ENCODE measurements around the gene FREY1.
A peak's percentile ranks its signal among the peaks of the same experiment; 100 is the strongest.
"Not testable (repeated sequence)": the region's sequence is repeated elsewhere in the genome, so short reads cannot be mapped to it uniquely, and the experiment has no call there.

FREY1 gene

DNA sequence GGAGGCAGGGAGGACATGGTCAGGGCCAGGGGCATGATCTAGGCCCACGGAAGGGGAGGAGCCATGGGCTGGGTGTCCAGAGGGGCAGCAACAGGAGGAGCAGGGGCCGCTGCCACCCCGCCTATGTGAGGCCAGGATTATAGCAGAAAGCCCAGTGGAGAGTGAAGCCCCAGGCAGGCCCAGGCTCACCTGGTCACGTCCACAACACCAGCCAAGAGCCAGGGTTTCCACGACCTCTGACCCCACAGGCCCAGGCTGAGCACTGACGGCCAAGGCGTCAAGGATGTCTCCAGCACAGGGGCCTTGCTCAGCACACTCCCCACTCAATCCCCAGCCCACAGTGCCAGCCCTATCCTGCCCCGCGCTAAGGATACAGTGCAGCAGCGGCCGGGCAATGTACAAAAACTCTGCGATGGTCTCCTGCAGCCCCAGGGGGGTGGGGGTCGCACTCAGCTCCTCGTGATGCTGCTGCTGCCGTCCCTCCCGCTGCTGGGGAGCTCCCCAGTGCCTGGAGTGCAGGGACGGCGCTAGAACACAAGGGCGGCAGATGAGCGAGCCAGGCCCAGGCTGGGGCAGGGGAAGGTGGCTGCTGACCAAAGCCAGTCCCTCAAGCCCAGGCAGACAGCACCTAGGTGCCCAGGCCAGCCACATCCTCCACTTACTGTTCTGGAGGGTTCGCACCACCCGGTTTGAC lies 7.0 kb upstream of the FREY1 start:
- DNase-seq: no peak

DNA sequence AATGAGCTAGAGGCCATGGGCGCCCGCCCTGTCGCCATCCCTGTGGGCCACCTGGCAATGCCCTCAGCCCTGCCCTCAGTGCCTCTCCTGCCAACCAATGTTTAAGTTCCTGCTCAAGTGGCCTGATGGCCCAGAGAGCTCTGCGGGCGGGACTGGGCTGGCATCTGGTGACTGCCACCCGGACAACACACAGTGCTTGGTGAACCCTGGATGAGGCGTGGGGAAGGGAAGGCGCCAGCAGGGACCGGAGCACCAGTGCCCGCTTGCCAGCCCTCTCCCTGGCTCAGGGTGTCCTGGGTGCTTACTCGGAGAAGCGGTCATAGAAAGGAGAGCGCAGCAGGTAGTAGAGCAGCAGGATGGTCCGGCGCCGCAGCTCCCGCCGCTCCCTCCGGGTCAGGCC lies 6.4 kb upstream of the FREY1 start:
- no peak for DNase-seq

DNA sequence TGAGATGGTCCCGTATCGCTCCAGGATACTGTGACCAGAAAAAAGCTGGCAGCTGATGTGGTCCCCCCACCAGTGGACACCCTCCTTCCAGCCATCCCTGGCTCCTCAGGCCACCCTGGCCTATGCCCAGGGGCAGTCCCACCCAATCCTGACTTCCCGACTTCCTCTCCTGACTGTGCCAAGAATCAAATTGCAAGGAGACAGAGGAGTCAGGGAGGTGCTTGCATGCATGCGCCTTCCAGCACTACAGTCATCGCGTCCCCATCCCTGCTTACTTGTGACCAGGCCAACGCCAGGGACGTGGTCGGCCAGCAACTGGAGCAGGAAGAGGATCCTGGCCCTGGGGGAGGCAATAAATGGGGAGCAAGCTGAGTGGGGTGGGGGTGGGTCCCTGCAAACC lies 3.6 kb upstream of the FREY1 start:
- DNase-seq: no peak

DNA sequence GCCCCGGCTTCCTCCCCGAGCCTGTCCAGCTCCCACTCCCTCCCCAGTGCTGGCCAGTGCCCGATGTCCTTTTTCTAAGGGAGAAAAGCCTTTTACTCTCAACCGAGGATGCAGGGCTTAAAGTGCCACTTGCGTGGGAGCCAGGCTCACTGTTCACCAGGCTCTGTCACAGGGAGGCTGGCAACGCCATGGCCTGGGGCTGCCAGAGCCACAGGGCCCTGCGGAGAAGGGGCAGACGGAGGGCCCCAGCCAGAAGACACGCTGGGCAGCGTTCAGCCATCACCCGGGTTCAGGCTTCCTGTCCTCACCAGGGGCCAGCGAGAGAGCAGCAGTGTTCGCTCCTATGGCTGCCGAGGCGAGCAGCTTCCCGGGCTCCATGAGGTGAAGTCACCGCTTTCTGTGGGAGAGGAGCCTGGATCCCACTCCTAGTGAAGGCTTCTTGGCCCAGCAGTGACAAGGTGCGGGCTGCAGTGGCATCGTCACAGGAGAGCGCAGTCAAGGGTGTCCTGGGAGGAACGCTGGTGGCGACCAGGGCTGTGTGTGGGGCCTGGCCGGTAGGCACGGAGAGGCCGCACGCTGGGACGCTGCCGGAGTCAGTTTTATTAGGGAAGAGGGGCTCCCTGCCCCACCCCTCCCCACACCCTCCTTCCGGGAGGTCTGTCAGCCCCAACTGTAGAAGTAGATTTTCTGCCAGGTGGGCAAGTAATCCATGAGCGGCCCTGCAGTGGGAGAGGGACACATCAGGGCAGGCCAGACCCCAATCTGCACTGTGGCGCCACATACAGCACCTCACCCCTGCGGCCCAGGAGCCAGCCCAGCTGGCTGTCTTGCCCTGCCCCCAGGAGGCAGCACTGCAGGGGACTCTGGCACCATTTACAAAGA lies 2.8 kb upstream of the FREY1 start:
- DNase-seq: no peak

DNA sequence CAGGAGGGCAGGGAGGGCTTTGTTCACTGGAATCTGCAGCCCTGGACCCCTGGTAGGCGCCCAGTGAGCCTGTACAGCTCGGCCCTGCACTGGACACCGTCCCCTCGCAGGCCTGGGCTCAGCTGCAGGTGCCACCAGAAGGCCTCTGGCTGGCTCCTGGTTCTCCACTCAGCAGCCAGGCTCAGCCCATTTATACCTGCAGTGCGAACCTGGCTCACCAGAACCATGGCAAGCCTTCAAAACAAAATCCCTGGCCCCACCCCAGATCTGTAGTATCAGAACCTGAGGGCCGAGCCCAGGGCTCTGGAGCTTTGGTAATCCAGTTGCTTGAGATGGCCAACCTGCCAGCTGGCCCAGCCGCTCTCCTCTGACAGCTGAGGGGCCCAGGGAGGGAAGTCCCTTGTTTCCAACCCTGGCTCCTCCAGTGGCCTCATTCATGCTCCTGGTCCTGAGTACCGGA lies 870 bp upstream of the FREY1 start:
- DNase-seq: peak; percentile 25

DNA sequence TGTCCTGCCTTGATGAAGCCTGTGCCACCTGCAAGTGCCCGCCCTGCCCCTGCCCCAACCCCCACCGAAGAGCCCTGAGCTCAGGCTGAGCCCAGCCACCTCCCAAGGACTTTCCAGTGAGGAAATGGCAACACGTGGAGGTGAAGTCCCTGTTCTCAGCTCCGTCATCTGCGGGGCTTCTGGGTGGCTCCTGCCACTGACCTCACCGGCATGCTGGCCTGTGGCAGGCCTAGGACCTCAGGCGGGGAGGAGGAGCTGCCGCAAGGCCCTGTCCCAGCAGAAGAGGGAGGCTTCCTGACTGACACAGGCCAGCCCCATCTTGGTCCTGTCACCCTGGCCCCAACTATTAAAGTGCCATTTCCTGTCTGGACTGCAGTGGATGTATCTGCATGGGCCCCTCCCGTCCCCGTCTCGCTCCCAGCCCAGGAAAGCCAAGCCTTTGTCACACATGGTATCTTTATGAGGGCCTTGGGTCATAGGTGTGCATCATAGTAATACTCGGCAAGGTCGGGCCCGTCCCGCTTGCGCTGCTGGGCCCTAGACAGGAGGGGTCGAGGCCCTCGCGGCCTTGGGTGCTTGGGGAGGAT lies 882 bp downstream of the FREY1 start:
- no peak for DNase-seq

DNA sequence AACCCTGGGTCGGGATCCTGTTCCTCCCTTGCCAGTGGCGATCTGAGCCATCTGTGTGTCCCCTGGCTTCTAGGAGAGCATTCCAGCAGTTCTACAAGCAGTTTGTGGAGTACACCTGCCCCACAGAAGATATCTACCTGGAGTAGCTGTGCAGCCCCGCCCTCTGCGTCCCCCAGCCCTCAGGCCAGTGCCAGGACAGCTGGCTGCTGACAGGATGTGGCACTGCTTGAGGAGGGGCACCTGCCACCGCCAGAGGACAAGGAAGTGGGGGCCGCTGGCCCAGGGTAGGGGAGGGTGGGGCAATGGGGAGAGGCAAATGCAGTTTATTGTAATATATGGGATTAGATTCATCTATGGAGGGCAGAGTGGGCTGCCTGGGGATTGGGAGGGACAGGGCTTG lies 1.5 kb downstream of the FREY1 start:
- not testable (repeated sequence) for DNase-seq

DNA sequence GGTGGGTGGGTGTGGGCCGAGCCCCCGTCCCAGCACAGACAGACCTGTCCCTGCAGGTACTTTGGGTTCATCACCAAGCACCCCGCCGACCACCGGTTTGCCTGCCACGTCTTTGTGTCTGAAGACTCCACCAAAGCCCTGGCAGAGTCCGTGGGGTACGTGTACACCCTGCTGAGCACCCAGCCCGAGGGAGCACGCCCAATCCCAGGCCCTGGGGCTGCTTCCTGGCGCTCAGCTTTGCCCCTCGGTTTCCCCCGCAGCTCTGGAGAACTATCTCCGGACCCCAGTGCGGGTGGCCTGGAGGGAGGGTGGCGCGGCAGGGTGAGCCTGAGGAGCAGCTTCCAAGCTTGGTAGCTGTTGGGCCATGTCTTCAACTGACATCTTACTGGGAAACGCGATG lies 2.0 kb downstream of the FREY1 start:
- no peak for DNase-seq

DNA sequence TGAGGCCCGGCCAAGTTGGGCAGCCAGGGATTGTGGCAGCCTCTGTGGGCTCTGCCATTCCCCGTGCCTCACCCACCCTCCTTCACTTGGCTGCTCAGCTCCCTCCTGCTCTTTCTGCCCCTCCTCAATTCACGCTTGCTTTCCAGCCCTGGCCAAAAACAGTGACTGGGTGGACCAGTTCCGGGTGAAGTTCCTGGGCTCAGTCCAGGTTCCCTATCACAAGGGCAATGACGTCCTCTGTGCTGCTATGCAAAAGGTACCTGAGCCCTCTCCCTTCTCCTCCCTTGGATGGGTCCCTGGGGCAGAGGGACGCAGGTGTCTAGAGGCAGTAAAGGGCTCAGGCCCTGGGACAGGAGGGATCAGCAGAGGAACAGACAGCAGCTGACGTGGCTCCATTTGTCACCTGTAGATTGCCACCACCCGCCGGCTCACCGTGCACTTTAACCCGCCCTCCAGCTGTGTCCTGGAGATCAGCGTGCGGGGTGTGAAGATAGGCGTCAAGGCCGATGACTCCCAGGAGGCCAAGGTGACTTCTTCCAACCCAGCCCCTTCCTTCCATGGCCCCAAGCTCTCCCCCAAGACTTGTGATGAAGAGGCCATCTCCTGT lies 2.7 kb downstream of the FREY1 start:
- no peak for DNase-seq

DNA sequence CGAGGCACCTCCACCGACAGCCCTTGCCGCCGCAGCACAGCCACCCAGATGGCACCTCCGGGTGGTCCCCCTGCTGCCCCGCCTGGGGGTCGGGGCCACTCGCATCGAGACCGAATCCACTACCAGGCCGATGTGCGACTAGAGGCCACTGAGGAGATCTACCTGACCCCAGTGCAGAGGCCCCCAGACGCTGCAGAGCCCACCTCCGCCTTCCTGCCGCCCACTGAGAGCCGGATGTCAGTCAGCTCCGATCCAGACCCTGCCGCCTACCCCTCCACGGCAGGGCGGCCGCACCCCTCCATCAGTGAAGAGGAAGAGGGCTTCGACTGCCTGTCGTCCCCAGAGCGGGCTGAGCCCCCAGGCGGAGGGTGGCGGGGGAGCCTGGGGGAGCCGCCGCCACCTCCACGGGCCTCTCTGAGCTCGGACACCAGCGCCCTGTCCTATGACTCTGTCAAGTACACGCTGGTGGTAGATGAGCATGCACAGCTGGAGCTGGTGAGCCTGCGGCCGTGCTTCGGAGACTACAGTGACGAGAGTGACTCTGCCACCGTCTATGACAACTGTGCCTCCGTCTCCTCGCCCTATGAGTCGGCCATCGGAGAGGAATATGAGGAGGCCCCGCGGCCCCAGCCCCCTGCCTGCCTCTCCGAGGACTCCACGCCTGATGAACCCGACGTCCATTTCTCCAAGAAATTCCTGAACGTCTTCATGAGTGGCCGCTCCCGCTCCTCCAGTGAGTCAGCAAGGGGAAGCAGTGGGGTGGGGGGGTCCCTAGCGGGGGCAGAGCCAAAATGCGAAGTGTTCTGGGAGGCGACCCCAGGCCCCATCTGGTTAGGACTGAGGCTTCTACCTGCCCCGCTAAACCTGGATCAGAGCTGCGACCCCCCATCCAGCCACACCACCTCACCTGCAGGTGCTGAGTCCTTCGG lies 4.4 kb downstream of the FREY1 start:
- DNase-seq: no peak

DNA sequence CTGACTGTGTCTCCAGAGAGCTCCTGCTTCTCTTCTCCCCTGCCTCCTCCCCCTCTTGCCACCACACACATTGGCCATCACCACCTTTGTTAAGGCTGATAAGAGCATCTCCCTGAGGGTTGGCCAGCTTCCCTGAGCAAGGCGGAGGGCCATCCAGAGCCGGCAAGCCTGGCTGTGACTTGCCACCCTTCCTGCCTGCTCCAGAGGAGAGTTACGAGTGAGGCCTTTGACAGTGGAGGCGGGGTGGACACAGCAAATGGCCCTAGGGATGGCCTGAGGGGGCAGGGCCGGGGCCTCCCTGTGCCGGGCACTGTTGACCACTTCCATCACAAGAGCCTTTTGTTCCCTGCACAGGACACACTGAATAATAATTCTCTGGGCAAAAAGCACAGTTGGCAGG lies 5.4 kb downstream of the FREY1 start:
- peak; percentile 88 for DNase-seq

DNA sequence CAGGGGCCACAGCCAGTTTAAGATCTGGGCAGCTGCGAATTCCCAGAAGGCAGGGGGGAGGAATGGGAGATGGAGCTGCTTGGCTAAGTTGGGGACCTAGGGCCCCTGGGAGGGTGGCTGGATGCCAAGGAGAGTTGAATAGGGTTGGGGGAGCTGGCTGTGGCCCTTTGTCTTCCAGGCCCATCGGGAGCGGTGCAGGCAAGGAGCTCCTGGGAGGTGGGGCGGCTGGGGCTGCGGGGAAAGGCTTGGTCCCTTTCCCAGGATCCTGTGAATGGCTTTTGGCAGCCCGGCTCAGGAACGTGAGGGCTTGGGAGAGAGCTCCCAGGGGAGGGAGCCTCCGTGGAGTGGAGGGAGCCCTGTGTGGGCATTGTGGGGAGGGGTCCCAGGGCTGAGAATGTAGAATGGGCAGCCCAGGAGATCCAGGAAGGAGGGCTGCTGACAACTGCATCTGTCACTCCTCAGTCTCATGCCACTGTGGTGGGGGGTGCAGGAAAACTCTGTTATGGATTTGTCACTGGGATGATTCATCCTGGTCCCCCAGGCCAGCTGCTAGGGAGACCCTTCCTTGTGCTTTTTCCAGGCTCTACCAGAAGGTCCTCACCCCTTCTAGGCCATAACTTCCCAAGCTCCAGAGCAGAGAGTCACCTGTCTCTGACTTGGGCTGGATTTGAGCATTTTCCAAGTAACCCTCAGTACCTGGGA lies 6.0 kb downstream of the FREY1 start:
- peak; percentile 70 for DNase-seq

DNA sequence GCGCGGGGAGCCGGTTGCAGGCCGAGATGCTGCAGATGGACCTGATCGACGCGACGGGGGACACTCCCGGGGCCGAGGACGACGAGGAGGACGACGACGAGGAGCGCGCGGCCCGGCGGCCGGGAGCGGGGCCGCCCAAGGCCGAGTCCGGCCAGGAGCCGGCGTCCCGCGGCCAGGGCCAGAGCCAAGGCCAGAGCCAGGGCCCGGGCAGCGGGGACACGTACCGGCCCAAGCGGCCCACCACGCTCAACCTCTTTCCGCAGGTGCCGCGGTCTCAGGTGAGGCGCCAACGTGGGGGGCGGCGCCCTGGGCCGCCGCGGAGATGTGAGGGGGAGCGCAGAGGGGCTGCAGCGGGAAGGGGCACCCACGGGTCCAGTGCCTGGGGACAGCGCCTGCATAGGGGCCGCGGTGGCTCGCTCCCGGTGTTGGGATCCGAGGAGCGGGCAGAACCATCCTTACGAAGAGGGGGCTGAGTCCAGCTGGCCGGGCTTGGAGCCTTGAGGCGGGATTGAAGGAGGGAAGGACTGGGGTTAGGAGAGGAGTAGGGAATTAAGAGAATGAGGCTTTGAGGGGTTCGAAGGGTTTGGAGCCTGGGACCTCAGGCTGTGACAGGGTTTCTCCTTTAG lies 6.8 kb downstream of the FREY1 start:
- DNase-seq: not testable (repeated sequence)

DNA sequence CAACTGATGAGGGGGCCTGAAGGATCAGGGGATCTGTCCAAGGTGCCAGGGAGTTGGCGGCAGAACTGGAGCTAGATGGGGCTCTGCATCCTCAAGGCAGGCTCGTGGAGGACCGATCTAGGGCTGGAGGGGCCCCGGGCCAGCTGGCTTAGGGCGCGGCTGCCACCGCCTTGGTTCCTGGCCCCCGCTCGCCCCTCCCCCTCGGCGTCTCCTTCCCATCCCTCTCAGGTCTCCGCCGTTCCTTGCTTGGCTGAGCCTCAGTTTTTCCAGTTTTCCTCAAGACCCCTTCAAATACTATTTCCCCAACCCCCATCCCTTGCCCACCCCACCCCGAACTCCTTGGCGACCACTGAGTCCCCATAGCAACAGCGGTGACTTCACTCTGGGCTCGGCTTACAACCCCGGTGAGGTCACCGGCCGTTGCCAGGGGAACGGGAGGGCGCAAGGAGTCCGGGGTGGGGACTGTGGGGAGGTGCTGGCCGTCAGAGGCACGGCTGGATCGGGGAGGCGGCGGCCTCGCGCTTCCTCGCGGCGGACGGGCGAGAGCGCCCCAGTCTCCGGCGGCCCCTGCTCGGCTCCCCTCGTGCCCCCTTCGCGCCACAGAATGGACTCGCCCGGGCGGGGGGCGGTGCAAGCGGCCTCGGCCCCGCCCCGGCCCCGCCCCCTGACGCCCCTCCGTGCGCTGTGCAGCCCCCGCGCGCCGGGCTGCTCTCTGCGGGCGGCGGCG lies 7.5 kb downstream of the FREY1 start:
- DNase-seq: peak; percentile 90

DNA sequence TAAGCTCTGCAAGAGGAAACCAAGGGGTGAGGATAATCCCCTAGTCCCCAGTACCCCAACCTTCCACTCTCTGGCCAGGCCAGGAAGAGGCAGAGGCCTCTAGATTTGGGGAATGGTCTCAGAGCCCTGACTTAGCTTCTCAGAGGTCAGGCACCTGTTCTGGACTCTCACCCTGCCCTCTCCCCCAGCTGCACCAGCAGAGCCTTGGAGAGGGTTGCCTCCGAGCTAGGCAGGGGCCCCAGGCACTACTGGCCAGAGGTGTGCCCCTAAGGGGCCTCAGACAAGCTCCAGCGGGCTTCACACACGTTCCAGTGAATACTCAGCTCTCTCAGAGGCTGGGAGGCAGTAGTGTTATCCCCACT lies 8.0 kb downstream of the FREY1 start:
- DNase-seq: no peak

DNA sequence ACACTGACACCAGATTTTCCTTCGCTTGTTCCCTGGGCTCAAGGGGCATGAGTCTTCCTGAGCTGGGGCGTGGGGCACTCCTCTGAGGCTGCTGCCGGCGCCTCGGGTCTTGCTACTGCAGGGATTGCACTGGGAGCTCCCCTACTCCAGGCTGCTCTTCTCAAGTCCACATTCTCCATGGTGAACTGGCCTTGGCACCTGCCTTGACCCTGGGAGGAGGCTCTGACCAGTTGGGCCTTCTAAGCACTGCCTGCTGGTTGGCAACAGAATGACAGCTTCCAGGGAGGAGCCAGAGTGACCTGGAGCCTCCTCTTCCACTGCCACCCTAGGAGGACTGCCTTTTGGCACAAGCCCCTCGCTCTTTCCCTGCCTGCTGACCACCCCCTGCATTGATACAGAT lies 9.5 kb downstream of the FREY1 start:
- no peak for DNase-seq

DNA sequence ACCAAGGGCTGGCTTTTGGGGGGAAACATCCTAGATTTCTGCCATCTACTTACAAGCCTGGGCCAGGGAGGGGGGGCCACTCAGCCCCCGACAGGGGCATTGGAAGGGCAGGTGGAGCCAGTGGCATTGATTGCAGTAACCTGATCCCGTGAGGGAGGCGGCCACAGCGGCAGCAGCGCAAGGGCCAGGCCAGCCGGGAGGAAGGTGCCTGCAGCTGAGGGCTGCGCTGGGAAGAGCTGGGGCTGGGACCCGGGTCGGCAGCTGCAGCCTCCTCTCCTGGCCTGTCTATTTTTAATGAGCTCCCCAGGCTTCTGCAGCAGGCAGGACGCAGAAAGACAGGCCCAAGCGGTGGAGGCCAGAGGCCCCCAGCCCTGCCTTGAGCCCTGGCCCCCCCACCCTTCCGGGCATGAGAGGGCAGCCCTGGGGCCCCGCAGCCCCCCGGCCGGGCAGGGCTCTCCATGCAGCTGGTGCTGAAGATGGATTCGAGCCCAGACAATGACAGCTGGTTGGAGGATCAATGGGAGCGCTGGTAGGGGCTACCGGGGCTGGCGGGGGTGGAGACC lies 10.6 kb downstream of the FREY1 start:
- DNase-seq: no peak

DNA sequence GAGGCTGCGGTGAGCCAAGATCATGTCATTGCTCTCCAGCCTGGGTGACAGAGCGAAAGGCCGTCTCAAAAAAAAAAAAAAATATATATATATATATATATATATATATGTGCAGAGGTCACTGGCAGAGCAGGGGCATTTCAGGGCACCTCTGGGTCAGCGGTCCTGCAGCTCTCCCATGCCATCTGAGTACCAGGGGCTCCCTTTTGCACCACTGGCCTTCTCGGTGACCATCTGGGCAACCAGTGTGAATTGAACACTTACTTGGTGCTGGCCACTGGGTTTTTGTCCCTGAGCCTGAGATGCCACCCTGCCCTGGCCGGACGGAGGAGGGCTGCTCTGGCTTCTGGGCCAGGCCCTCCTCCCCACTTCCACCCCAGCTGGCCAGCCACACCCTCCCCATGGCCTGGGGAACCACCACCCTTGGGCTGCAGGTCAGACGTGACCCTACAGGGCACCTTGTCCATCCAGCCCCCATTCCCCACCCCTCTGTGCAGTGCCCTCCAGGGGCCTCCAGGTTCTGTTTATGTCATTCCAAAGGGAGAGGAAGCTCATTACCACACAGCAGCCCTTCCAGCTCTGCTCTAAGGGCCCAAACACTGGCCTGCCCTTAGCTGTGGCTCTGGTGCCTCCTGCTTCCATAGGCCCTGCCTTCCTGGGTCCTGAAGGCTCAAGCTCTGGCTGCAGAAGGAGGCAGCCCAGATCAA lies 11.4 kb downstream of the FREY1 start:
- no peak for DNase-seq

DNA sequence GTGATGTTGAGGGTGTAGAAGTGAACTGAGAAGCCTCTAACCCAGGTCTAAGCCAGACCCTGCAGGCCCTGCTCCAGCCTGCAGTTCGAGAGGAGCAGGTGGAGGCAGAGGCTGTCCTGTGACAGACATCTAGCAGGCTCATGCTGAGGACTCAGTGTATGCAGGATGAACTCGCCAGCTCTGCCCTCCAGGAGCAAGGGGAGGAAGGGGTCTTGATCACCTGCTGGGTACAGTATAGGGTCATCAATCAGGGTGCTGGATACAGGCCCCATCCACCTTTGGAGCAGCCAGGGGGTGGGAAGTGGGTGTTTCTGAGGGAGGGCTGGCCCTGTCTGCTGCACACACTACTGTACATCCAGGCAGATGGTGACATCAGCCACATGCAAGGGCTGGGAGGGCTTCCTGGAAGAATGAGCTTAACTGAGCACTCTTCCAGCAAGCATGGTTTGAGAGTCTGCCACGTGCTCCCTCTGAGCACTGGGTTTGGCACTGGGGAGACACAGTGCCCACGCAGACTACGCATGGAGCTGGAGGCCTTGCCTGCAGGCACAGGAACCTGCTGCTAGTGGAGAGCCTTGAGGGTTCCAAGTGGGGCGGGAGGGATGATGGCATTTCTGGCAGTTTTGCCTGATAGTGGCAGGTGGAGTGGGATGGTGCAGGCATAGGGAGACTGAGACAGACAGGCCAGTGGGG lies 12.4 kb downstream of the FREY1 start:
- DNase-seq: no peak

Measured in midbrain (tissue), 1 donor.